Transverse colon (tissue), 4 donors: ENCODE results near the gene BMP8B. TPM values are rescaled to one million over a fixed set of nuclear protein-coding genes. Genes with fewer than 3 reads are reported as not detected.
"Not testable (repeated sequence)": the region's sequence is repeated elsewhere in the genome, so short reads cannot be mapped to it uniquely, and the experiment has no call there.

Experiments
- DNase-seq: peaks from one replicate; pipeline ENCODE4 v3.0.0-alpha.2; 2019
- H3K27ac ChIP-seq, 4 donors: fragments of 200-600 bp; sonication (generic); 2 replicates each; pipeline ENCODE4 v1.5.1; 2016 to 2018; ENCODE audit warnings: inconsistent platforms in 4 of 4
- H3K27me3 ChIP-seq: fragments of 200-600 bp; sonication (generic); 2 replicates; pipeline ENCODE4 v1.5.1; 2017; ENCODE audit warnings: inconsistent platforms
- H3K36me3 ChIP-seq, 4 donors: fragments of 200-600 bp; sonication (generic); 2 replicates each; pipeline ENCODE4 v1.5.1; 2017 to 2019; ENCODE audit warnings: inconsistent platforms in 4 of 4
- H3K4me1 ChIP-seq, 4 donors: fragments of 200-600 bp; sonication (generic); 2 replicates each; pipeline ENCODE4 v1.5.1; 2017 to 2020; ENCODE audit warnings: inconsistent platforms in 4 of 4
- H3K4me3 ChIP-seq, 4 donors: fragments of 200-600 bp; sonication (generic); 1 replicate in 1 of 4; 2 replicates in 3 of 4; pipeline versions ENCODE4 v1.5.1 to v1.6.1; 2017 to 2019; ENCODE audit warnings: inconsistent platforms in 4 of 4
- H3K9me3 ChIP-seq, 2 donors: fragments of 200-600 bp; sonication (generic); 2 replicates each; pipeline ENCODE4 v1.5.1; 2017 to 2019; ENCODE audit warnings: inconsistent platforms in 2 of 2
- EP300 ChIP-seq: sonication (generic); formaldehyde crosslinking; IDR thresholded peaks from one replicate; pipeline ENCODE4 v1.6.1; 2017; ENCODE audit warnings: antibody characterized with exemption, low read depth
- POLR2A ChIP-seq: fragments of 450-650 bp; IDR thresholded peaks from one replicate; pipeline ENCODE4 v1.6.1; 2016; ENCODE audit warnings: antibody characterized with exemption, mild to moderate bottlenecking, moderate library complexity
- POLR2AphosphoS5 ChIP-seq, 3 donors: sonication (generic); formaldehyde crosslinking; IDR thresholded peaks; one replicate each; pipeline ENCODE4 v1.6.1; 2016; ENCODE audit warnings: antibody characterized with exemption in 3 of 3
- WGBS, 2 donors: methylation state at CpG; one replicate each; pipeline ENCODE4 v1.1.5; 2018; ENCODE audit warnings: low coverage in 1 of 2; 5-methylcytosine and 5-hydroxymethylcytosine counted together
- in situ Hi-C, 4 donors: fragments of 200-750 bp; cut with MboI; loops; one replicate each; pipeline versions ENCODE4 v1.15.0 to v1.15.1; 2017; ENCODE audit warnings: low sequenced_read_pairs in 3 of 4, low pct_ligation_motif_present in 1 of 4, low pct_unique_long_range_greater_than_20kb in 1 of 4
- intact Hi-C: fragments of 100-400 bp; cut with DNase I; formaldehyde crosslinking; loops from one replicate; pipeline ENCODE4 v1.15.1; 2023; ENCODE audit warnings: low total_unique reads
- total RNA-seq, 4 donors: library from RNA; depleted of rRNA; stranded (reverse); fragments of >200 nt; gene quantifications; one replicate each; pipeline ENCODE4 v1.1.0, GENCODE V29; 2016
- TF ChIP-seq, protein P1 (sequence below), 5 experiments: fragments of 200-600 bp in 3 of 5; fragments of 450-650 bp in 2 of 5; sonication (generic) in 3 of 5; IDR thresholded peaks; 1 replicate in 2 of 5; 2 replicates in 3 of 5; pipeline ENCODE4 v1.5.1; 2016 to 2017; ENCODE audit warnings: antibody characterized with exemption in 5 of 5, inconsistent platforms in 3 of 5, mild to moderate bottlenecking in 2 of 5, moderate library complexity in 1 of 5

The BMP8B gene
- total RNA-seq, 4 donors from 2014 or later: 1.2 to 27.2 (median 17.4) TPM

DNA sequence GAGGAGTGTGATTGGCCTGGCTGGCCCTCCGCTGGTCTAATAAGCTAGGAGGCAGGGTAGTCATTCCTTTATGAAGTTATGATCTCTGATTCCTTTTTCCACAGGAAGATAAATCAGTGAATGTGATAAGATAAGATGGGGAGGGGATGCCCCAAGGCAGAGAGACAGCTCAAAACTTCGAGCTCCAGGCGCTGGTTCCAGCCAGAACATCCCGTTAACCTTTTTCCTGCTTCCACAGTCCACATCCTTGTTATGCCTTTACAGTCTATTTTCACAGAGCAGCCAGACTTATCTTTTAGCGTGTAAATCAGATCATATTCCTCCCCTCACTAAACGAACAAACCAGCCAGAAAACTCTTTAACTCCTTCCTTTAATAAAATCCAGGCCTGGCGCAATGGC, 38.5 kb upstream of the BMP8B start:
- Histone ChIP-seq H3K27me3 (no peaks in the 10 kb centered on the region), H3K4me1 (peaks cover 5 to 36% (median 23%) of the 10 kb centered on the region in 4 donors), H3K9me3 (no peaks in the 10 kb centered on the region), H3K36me3 (no peaks in the 10 kb centered on the region), H3K27ac (peak overlapping the region; percentile 59 to 79 (median 76)), H3K4me3 (no peak overlapping the region)
- TF ChIP-seq POLR2AphosphoS5 (IDR thresholded peaks at IDR 0.05) (no peak), EP300 (no peak), POLR2A (no peak)
- TF ChIP-seq, protein P1, sequence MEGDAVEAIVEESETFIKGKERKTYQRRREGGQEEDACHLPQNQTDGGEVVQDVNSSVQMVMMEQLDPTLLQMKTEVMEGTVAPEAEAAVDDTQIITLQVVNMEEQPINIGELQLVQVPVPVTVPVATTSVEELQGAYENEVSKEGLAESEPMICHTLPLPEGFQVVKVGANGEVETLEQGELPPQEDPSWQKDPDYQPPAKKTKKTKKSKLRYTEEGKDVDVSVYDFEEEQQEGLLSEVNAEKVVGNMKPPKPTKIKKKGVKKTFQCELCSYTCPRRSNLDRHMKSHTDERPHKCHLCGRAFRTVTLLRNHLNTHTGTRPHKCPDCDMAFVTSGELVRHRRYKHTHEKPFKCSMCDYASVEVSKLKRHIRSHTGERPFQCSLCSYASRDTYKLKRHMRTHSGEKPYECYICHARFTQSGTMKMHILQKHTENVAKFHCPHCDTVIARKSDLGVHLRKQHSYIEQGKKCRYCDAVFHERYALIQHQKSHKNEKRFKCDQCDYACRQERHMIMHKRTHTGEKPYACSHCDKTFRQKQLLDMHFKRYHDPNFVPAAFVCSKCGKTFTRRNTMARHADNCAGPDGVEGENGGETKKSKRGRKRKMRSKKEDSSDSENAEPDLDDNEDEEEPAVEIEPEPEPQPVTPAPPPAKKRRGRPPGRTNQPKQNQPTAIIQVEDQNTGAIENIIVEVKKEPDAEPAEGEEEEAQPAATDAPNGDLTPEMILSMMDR (IDR thresholded peaks at IDR 0.05): no peak
- DNase-seq: no peak
- in situ Hi-C loops: loop anchor here in 1 of 4 donors (10.0 kb wide), 1 partner anchor 58 kb away; the partner anchor contains the start of gene TRIT1
- intact Hi-C loops: no loop called here
- WGBS, 2 donors: 47 to 87% methylated on average over 3 to 7 of the region's 7 CpGs

DNA sequence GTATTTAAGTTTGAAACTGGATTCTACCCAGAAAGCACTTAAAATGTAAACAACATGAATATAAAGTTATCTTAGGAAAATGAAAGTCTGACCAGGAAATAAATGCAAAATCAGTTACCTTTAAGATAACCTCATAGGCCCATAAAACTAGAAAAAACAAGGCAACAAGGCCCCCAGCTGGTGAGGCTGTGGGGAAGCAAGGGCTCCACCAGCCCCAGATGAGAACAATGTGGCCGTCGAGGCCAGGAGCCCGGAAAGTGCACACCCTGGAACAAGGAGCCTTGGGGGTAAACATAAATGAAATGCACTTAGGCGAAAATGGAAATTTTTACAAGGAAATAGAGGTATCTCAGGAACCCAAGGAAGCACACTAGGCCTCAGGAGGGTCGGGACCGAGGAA, 37.9 kb upstream of the BMP8B start:
- 31 to 44% methylated on average over 4 to 6 of the region's 6 CpGs for WGBS, 2 donors

DNA sequence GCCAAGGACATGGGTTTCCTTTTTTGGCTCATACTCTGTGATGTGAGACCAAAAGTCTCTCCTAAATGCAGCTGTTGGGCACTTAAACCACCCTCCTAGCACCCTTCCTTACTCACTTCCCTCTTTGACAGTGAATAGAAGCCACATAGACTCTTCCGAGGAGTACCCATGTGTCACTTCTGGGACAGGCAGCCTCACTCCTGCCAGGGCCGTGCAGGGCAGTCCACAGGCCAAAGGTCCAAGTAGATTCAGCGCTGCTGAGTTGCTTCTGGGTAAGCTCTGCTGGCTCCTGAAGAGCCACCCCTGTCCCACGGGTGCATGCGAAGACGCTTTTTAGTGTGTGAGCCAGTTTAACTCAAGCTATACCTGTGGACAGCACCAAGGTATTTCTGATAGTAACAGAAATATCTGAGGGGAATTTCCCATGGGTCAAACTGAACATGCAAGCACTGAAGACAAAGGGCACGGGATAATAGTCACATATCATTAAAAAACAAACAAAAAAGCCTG, 36.8 kb upstream of the BMP8B start:
- Histone ChIP-seq H3K9me3 (no peaks in the 10 kb centered on the region), H3K27ac (peak overlapping the region; percentile 59 to 79 (median 76)), H3K4me3 (no peak overlapping the region), H3K27me3 (no peaks in the 10 kb centered on the region), H3K4me1 (peaks cover 5 to 37% (median 23%) of the 10 kb centered on the region in 4 donors), H3K36me3 (no peaks in the 10 kb centered on the region)
- DNase-seq: peak; percentile 72
- in situ Hi-C loops: loop anchor here in 1 of 4 donors (10.0 kb wide), 1 partner anchor 59 kb away; the partner anchor contains the start of gene TRIT1
- TF ChIP-seq, protein P1 (IDR thresholded peaks at IDR 0.05): no peak
- peak; percentile 37 for TF ChIP-seq POLR2A
- peak in 2 of 3 donors; percentile 21 to 54 for TF ChIP-seq POLR2AphosphoS5 (IDR thresholded peaks at IDR 0.05)
- intact Hi-C loops: no loop called here
- 54% methylated on average over 7 of the region's 7 CpGs; no CpG with 5 or more reads in 1 of the 2 donors for WGBS, 2 donors

More for the DNA sequence above, 37.9 kb upstream of the BMP8B start:
- no peak for TF ChIP-seq POLR2AphosphoS5 (IDR thresholded peaks at IDR 0.05)
- no peak for TF ChIP-seq EP300
- TF ChIP-seq, protein P1 (IDR thresholded peaks at IDR 0.05): peak in 2 of 5 experiments; percentile 30 to 36
- TF ChIP-seq POLR2A: no peak
- peak overlapping the region; percentile 59 to 79 (median 76) for H3K27ac ChIP-seq
- intact Hi-C loops (no loop called here), in situ Hi-C loops (loop anchor here in 1 of 4 donors (10.0 kb wide), 1 partner anchor 58 kb away; the partner anchor contains the start of gene TRIT1)
- H3K9me3 ChIP-seq: no peaks in the 10 kb centered on the region
- no peak for DNase-seq
- no peak overlapping the region for H3K4me3 ChIP-seq
- no peaks in the 10 kb centered on the region for H3K36me3 ChIP-seq
- H3K27me3 ChIP-seq: no peaks in the 10 kb centered on the region
- H3K4me1 ChIP-seq: peaks cover 5 to 36% (median 23%) of the 10 kb centered on the region in 4 donors

DNA sequence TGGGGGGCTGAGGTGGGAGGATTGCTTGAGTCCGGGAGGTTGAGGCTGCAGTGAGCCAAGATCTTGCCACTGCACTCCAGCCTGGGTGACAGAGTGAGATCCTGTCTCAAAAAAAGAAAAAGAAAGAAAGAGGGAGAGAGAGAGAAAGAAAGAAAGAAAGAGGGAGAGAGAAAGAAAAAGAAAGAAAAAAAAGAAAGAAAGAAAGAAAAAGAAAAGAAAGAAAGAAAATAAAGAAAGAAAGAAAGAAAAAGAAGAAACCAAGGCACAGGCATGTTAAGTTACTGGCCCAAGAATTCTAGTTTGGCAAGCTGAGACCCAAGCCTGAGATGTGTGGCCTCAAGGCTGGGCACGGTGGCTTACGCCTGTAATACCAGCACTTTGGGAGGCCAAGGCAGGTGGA, 34.8 kb upstream of the BMP8B start:
- intact Hi-C loops, H3K27me3 ChIP-seq, H3K9me3 ChIP-seq, H3K36me3 ChIP-seq, H3K4me3 ChIP-seq, DNase-seq, H3K27ac ChIP-seq: not testable (repeated sequence)
- 67 to 98% methylated on average over 1 to 3 of the region's 3 CpGs for WGBS, 2 donors
- in situ Hi-C loops: loop anchor here in 2 of 4 donors (5.0 to 10.0 kb wide), 3 partner anchors 61 to 149 kb away; partner anchors contain the start of gene TRIT1 (in 1 of the 2)
- peaks cover 10 to 56% (median 39%) of the 10 kb centered on the region in 4 donors for H3K4me1 ChIP-seq
